Calu3 (cell line): Measurements from ENCODE around the gene ZNF256. TPM values are rescaled to one million over a fixed set of nuclear protein-coding genes. Genes with fewer than 3 reads are reported as not detected.

ENCODE experiments used
- BruUV-seq: library from RNA; stranded (reverse); fragments of 400-500 nt; replicated peaks from 2 replicates; lab custom pipeline; 2021; lab: Mats Ljungman, UMichigan
- CTCF ChIA-PET: fragments of 300-600 bp; sonication (Branson Sonifier 250); formaldehyde crosslinking; loops from one replicate; lab custom pipeline; 2022; ENCODE audit warnings: antibody characterized with exemption; lab: Charles Lee
- DNase-seq: peaks from one replicate; pipeline ENCODE4 v3.0.0; 2022
- H3K27ac Mint-ChIP-seq: one replicate; pipeline ENCODE4 v1.8.0; 2022; ENCODE audit warnings: mixed read lengths; ENCODE audit not compliant: unreplicated experiment
- H3K27me3 Mint-ChIP-seq: one replicate; pipeline ENCODE4 v1.8.0; 2022; ENCODE audit warnings: mixed read lengths; ENCODE audit not compliant: unreplicated experiment
- H3K36me3 Mint-ChIP-seq: one replicate; pipeline ENCODE4 v1.8.0; 2022; ENCODE audit warnings: mild to moderate bottlenecking, moderate library complexity, mixed read lengths; ENCODE audit not compliant: insufficient read depth, unreplicated experiment
- H3K4me1 Mint-ChIP-seq: one replicate; pipeline ENCODE4 v1.8.0; 2022; ENCODE audit warnings: mild to moderate bottlenecking, low read depth, mixed read lengths; ENCODE audit not compliant: unreplicated experiment
- H3K4me3 Mint-ChIP-seq: one replicate; pipeline ENCODE4 v1.8.0; 2022; ENCODE audit warnings: mild to moderate bottlenecking, low read depth, moderate library complexity, mixed read lengths; ENCODE audit not compliant: unreplicated experiment
- H3K9me3 Mint-ChIP-seq: one replicate; pipeline ENCODE4 v1.8.0; 2022; ENCODE audit warnings: low read depth, mixed read lengths; ENCODE audit not compliant: unreplicated experiment
- intact Hi-C: fragments of 100-400 bp; cut with micrococcal nuclease; formaldehyde crosslinking; loops from one replicate; pipeline ENCODE4 v1.10.0; 2022; ENCODE audit not compliant: unreplicated experiment
- total RNA-seq: library from RNA; stranded (reverse); gene quantifications from 2 replicates; pipeline ENCODE4 v1.2.3, GENCODE V29; 2022
- TF ChIP-seq, protein P1 (sequence below): fragments of 200-600 bp; IDR thresholded peaks from one replicate; pipeline ENCODE4 v1.8.0; 2022; ENCODE audit warnings: antibody characterized with exemption; ENCODE audit not compliant: unreplicated experiment

The ZNF256 gene
- total RNA-seq, 1 experiment from 2014 or later = 7.1 TPM

DNA sequence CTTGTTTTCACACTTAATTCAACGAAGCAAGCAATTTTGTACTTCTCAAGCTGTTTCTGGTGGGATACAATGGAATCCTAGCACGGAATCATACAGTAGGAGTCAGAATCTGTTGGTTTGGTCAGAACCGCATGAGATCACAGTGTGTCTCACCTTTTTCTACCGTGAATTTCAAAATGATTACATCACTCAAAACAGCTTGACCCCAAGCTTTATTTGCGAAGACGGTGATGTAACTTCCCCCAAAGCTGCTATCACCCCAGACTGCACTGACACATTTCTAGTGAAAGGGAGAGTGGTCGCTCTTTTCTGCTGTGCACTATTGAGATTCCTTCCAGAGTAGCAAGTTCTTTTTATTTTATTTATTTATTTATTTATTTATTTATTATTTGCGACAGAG is 17.3 kb upstream of the ZNF256 start:
- TF ChIP-seq, protein P1, sequence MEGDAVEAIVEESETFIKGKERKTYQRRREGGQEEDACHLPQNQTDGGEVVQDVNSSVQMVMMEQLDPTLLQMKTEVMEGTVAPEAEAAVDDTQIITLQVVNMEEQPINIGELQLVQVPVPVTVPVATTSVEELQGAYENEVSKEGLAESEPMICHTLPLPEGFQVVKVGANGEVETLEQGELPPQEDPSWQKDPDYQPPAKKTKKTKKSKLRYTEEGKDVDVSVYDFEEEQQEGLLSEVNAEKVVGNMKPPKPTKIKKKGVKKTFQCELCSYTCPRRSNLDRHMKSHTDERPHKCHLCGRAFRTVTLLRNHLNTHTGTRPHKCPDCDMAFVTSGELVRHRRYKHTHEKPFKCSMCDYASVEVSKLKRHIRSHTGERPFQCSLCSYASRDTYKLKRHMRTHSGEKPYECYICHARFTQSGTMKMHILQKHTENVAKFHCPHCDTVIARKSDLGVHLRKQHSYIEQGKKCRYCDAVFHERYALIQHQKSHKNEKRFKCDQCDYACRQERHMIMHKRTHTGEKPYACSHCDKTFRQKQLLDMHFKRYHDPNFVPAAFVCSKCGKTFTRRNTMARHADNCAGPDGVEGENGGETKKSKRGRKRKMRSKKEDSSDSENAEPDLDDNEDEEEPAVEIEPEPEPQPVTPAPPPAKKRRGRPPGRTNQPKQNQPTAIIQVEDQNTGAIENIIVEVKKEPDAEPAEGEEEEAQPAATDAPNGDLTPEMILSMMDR = no peak
- BruUV-seq = no TSS peak
- peaks cover 5% of the 10 kb centered on the region for H3K36me3 Mint-ChIP-seq
- H3K27me3 Mint-ChIP-seq = no peaks in the 10 kb centered on the region
- no peak overlapping the region for H3K4me3 Mint-ChIP-seq
- DNase-seq = no peak
- no peak overlapping the region for H3K27ac Mint-ChIP-seq
- intact Hi-C loops = no loop called here
- H3K4me1 Mint-ChIP-seq = no peaks in the 10 kb centered on the region
- CTCF ChIA-PET = no interaction called here
- H3K9me3 Mint-ChIP-seq = peaks cover 11% of the 10 kb centered on the region

- H3K4me1 Mint-ChIP-seq = no peaks in the 10 kb centered on the region
- H3K36me3 Mint-ChIP-seq = peaks cover 5% of the 10 kb centered on the region
- CTCF ChIA-PET = interaction anchor here (0.5 kb wide), 1 partner anchor 247 kb away, joined by 6 read pairs; no protein-coding TSS in a partner anchor
- no peak overlapping the region for H3K27ac Mint-ChIP-seq
- no peaks in the 10 kb centered on the region for H3K27me3 Mint-ChIP-seq
- TF ChIP-seq, protein P1 = no peak
- no TSS peak for BruUV-seq
- intact Hi-C loops = no loop called here
- H3K4me3 Mint-ChIP-seq = no peak overlapping the region
- H3K9me3 Mint-ChIP-seq = peaks cover 10% of the 10 kb centered on the region
- no peak for DNase-seq
Observed at GRCh38 chr19:57961785-57962184, 14.3 kb upstream of the ZNF256 start.

- Mint-ChIP-seq H3K9me3 (peaks cover 15% of the 10 kb centered on the region), H3K27me3 (no peaks in the 10 kb centered on the region), H3K27ac (no peak overlapping the region), H3K4me3 (no peak overlapping the region), H3K36me3 (no peaks in the 10 kb centered on the region), H3K4me1 (no peaks in the 10 kb centered on the region)
- CTCF ChIA-PET = interaction anchor here (0.8 kb wide), 1 partner anchor 15 kb away, joined by 4 read pairs; no protein-coding TSS in a partner anchor
- TF ChIP-seq, protein P1 = no peak
- no TSS peak for BruUV-seq
- intact Hi-C loops = no loop called here
- no peak for DNase-seq
Observed at GRCh38 chr19:57954996-57955395, 7.5 kb upstream of the ZNF256 start.

GRCh38 chr19:57949702-57950101 is 2.2 kb upstream of the ZNF256 start:
- Mint-ChIP-seq H3K36me3 (peaks cover 13% of the 10 kb centered on the region), H3K4me1 (peaks cover 9% of the 10 kb centered on the region), H3K27me3 (no peaks in the 10 kb centered on the region), H3K27ac (no peak overlapping the region), H3K9me3 (peaks cover 18% of the 10 kb centered on the region), H3K4me3 (no peak overlapping the region)
- no peak for DNase-seq
- no TSS peak for BruUV-seq
- CTCF ChIA-PET = no interaction called here
- TF ChIP-seq, protein P1 = no peak
- intact Hi-C loops = no loop called here
